ENCODE data around the gene ZNHIT2. TPM values are rescaled to one million over a fixed set of nuclear protein-coding genes. Genes with fewer than 3 reads are reported as not detected.
A peak's percentile ranks its signal among the peaks of the same experiment; 100 is the strongest.

Gene ZNHIT2
- total RNA-seq, 6 experiments from 2014 or later: 4.9 to 15.7 (median 6.2) TPM

- peak overlapping the region in 1 of 3 donors; percentile 47 for H3K27ac ChIP-seq
- peaks cover 0 to 7% (median 0%) of the 10 kb centered on the region in 4 donors for H3K36me3 ChIP-seq
- TF ChIP-seq CTCF (IDR thresholded peaks at IDR 0.05): no peak
- no peak for TF ChIP-seq POLR2A (IDR thresholded peaks at IDR 0.05)
- intact Hi-C loops (cut with DNase I): no loop called here
- no peaks in the 10 kb centered on the region for H3K9me3 ChIP-seq
- H3K4me1 ChIP-seq: peaks cover 0 to 16% (median 4%) of the 10 kb centered on the region in 4 donors
- WGBS (ENCODE audit: insufficient coverage, low coverage, low lambda C conversion rate, missing lambda C conversion rate): 67% methylated on average over 8 of the region's 22 CpGs
- DNase-seq: no peak
- no peak for ATAC-seq
- H3K4me3 ChIP-seq: peak overlapping the region in 2 of 3 donors; percentile 84 to 89
- no peaks in the 10 kb centered on the region for H3K27me3 ChIP-seq
Observed at GRCh38 chr11:65095427-65095826, 22.1 kb downstream of the ZNHIT2 start.

GRCh38 chr11:65090628-65091027, 26.9 kb downstream of the ZNHIT2 start:
- H3K27ac ChIP-seq: no peak overlapping the region
- peaks cover 0 to 18% (median 7%) of the 10 kb centered on the region in 4 donors for H3K36me3 ChIP-seq
- no peaks in the 10 kb centered on the region for H3K27me3 ChIP-seq
- intact Hi-C loops (cut with DNase I): no loop called here
- no peak for TF ChIP-seq CTCF (IDR thresholded peaks at IDR 0.05)
- no peak for TF ChIP-seq POLR2A (IDR thresholded peaks at IDR 0.05)
- no peaks in the 10 kb centered on the region for H3K9me3 ChIP-seq
- DNase-seq (no peak), ATAC-seq (no peak)
- 98% methylated on average over 4 of the region's 4 CpGs for WGBS (ENCODE audit: insufficient coverage, low coverage, low lambda C conversion rate, missing lambda C conversion rate)
- H3K4me3 ChIP-seq: no peak overlapping the region
- peaks cover 0 to 2% (median 0%) of the 10 kb centered on the region in 4 donors for H3K4me1 ChIP-seq

- intact Hi-C loops (cut with DNase I): no loop called here
- Histone ChIP-seq H3K27me3 (no peaks in the 10 kb centered on the region), H3K4me3 (no peak overlapping the region), H3K27ac (no peak overlapping the region), H3K9me3 (no peaks in the 10 kb centered on the region), H3K4me1 (peaks cover 0 to 9% (median 3%) of the 10 kb centered on the region in 4 donors), H3K36me3 (peaks cover 0 to 23% (median 7%) of the 10 kb centered on the region in 4 donors)
- ATAC-seq (no peak), DNase-seq (no peak)
- no peak for TF ChIP-seq POLR2A (IDR thresholded peaks at IDR 0.05)
- no peak for TF ChIP-seq CTCF (IDR thresholded peaks at IDR 0.05)
- WGBS (ENCODE audit: insufficient coverage, low coverage, low lambda C conversion rate, missing lambda C conversion rate): 89% methylated on average over 3 of the region's 4 CpGs
Observed at GRCh38 chr11:65089621-65090020, 27.9 kb downstream of the ZNHIT2 start.

- intact Hi-C loops (cut with DNase I): no loop called here
- no peaks in the 10 kb centered on the region for H3K9me3 ChIP-seq
- no peak overlapping the region for H3K4me3 ChIP-seq
- H3K27me3 ChIP-seq: no peaks in the 10 kb centered on the region
- no peak overlapping the region for H3K27ac ChIP-seq
- TF ChIP-seq POLR2A (IDR thresholded peaks at IDR 0.05) (no peak), CTCF (IDR thresholded peaks at IDR 0.05) (no peak)
- DNase-seq (no peak), ATAC-seq (no peak)
- 96% methylated on average over 4 of the region's 15 CpGs for WGBS (ENCODE audit: insufficient coverage, low coverage, low lambda C conversion rate, missing lambda C conversion rate)
- H3K36me3 ChIP-seq: peaks cover 0 to 23% (median 7%) of the 10 kb centered on the region in 4 donors
- H3K4me1 ChIP-seq: peaks cover 0 to 16% (median 4%) of the 10 kb centered on the region in 4 donors
Observed at GRCh38 chr11:65087827-65088226, 29.7 kb downstream of the ZNHIT2 start.

DNA sequence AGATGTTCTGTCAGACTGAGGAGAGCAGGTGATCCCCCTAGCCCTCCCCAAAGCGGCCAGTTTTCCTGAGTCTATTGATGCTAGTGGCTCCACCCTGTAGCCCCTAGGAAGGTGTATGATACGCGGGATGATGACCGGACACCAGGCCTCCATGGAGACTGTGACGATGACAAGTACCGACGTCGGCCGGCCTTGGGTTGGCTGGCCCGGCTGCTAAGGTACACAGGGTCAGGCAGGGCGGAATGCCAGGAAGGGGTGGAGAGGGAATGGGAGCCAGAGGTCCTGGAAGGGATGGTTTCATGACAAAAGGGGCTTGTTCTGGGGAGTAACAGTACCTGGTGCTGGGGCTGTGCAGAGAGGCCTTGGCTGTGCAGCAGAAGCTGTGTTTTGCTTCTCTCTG, 30.3 kb downstream of the ZNHIT2 start:
- 79% methylated on average over 6 of the region's 11 CpGs for WGBS (ENCODE audit: insufficient coverage, low coverage, low lambda C conversion rate, missing lambda C conversion rate)
- Histone ChIP-seq H3K27me3 (no peaks in the 10 kb centered on the region), H3K9me3 (no peaks in the 10 kb centered on the region), H3K36me3 (peaks cover 0 to 23% (median 7%) of the 10 kb centered on the region in 4 donors), H3K27ac (no peak overlapping the region), H3K4me1 (peaks cover 0 to 16% (median 4%) of the 10 kb centered on the region in 4 donors), H3K4me3 (no peak overlapping the region)
- intact Hi-C loops (cut with DNase I): no loop called here
- ATAC-seq: no peak
- TF ChIP-seq CTCF (IDR thresholded peaks at IDR 0.05) (no peak), POLR2A (IDR thresholded peaks at IDR 0.05) (no peak)
- DNase-seq: no peak
